Upper lobe of right lung (tissue), 1 donor: ENCODE data around the gene ZBTB46. TPM values are rescaled to one million over a fixed set of nuclear protein-coding genes. Genes with fewer than 3 reads are reported as not detected.
A peak's percentile ranks its signal among the peaks of the same experiment; 100 is the strongest.

ENCODE experiments used
- ATAC-seq: fragments of 200-7000 bp; cut with Tn5 transposase; one replicate; pipeline ENCODE4 v1.9.1; 2020; ENCODE audit warnings: mild to moderate bottlenecking, moderate library complexity
- DNase-seq: peaks from one replicate; pipeline ENCODE4 v3.0.0-alpha.2; 2020
- H3K27ac ChIP-seq: fragments of 200-600 bp; one replicate; pipeline ENCODE4 v1.8.0; 2022
- H3K27me3 ChIP-seq: fragments of 200-600 bp; one replicate; pipeline ENCODE4 v1.8.0; 2022; ENCODE audit warnings: mild to moderate bottlenecking
- H3K36me3 ChIP-seq: fragments of 200-600 bp; one replicate; pipeline ENCODE4 v1.8.0; 2022
- H3K4me1 ChIP-seq: fragments of 200-600 bp; one replicate; pipeline ENCODE4 v1.8.0; 2022
- H3K4me3 ChIP-seq: fragments of 200-600 bp; one replicate; pipeline ENCODE4 v1.8.0; 2022; ENCODE audit warnings: mild to moderate bottlenecking
- H3K9me3 ChIP-seq: fragments of 200-600 bp; one replicate; pipeline ENCODE4 v1.8.0; 2022
- CTCF ChIP-seq: fragments of 200-600 bp; IDR thresholded peaks from one replicate; pipeline ENCODE4 v1.8.0; 2022; ENCODE audit warnings: antibody characterized with exemption
- intact Hi-C: fragments of 100-400 bp; cut with DNase I; formaldehyde crosslinking; loops from one replicate; pipeline ENCODE4 v1.11.0; 2022
- total RNA-seq: library from RNA; stranded (reverse); fragmentation: NEBNext Ultra II Directional; extraction: Animal tissue kit (Norgen Biotek cat#: 25700); gene quantifications from one replicate; pipeline ENCODE4 v1.2.1, GENCODE V29; 2021
- donor health status: DM: no; HTN: yes; CAD: no; lungs with severe emphysema.

Gene ZBTB46
- total RNA-seq, 1 donor from 2014 or later, result 19.7 TPM

GRCh38 chr20:63831646-63831992 lies 555 bp upstream of the ZBTB46 start:
- intact Hi-C loops, result no loop called here
- peaks cover 23% of the 10 kb centered on the region for H3K4me1 ChIP-seq
- ATAC-seq, result peak; percentile 2

GRCh38 chr20:63829945-63830835 lies 874 bp downstream of the ZBTB46 start:
- peaks cover 20% of the 10 kb centered on the region for H3K4me1 ChIP-seq
- peak overlapping the region; percentile 47 for H3K27ac ChIP-seq
- H3K27me3 ChIP-seq, result no peaks in the 10 kb centered on the region
- ATAC-seq, result no peak
- H3K4me3 ChIP-seq, result peak overlapping the region; percentile 54
- H3K36me3 ChIP-seq, result no peaks in the 10 kb centered on the region
- no peak for TF ChIP-seq CTCF
- no peak for DNase-seq
- H3K9me3 ChIP-seq, result no peaks in the 10 kb centered on the region
- intact Hi-C loops, result no loop called here

More at GRCh38 chr20:63831646-63831992, 555 bp upstream of the ZBTB46 start:
- H3K9me3 ChIP-seq, result no peaks in the 10 kb centered on the region
- no peak for TF ChIP-seq CTCF
- peak overlapping the region; percentile 52 for H3K4me3 ChIP-seq
- no peak for DNase-seq
- H3K27ac ChIP-seq, result peak overlapping the region; percentile 55
- H3K36me3 ChIP-seq, result no peaks in the 10 kb centered on the region
- no peaks in the 10 kb centered on the region for H3K27me3 ChIP-seq

GRCh38 chr20:63829603-63829944 lies 1.5 kb downstream of the ZBTB46 start:
- peak overlapping the region; percentile 54 for H3K4me3 ChIP-seq
- no peaks in the 10 kb centered on the region for H3K36me3 ChIP-seq
- H3K4me1 ChIP-seq, result peaks cover 15% of the 10 kb centered on the region
- H3K27ac ChIP-seq, result peak overlapping the region; percentile 47
- DNase-seq (no peak), ATAC-seq (no peak)
- no peaks in the 10 kb centered on the region for H3K9me3 ChIP-seq
- intact Hi-C loops, result no loop called here
- TF ChIP-seq CTCF, result no peak
- H3K27me3 ChIP-seq, result no peaks in the 10 kb centered on the region

GRCh38 chr20:63828951-63829350 lies 2.1 kb downstream of the ZBTB46 start:
- no peaks in the 10 kb centered on the region for H3K9me3 ChIP-seq
- intact Hi-C loops, result no loop called here
- peak overlapping the region; percentile 54 for H3K4me3 ChIP-seq
- TF ChIP-seq CTCF, result no peak
- ATAC-seq, result no peak
- no peak for DNase-seq
- peak overlapping the region; percentile 30 for H3K27ac ChIP-seq
- H3K4me1 ChIP-seq, result peaks cover 9% of the 10 kb centered on the region
- no peaks in the 10 kb centered on the region for H3K27me3 ChIP-seq
- no peaks in the 10 kb centered on the region for H3K36me3 ChIP-seq

- H3K4me3 ChIP-seq, result peak overlapping the region; percentile 54
- TF ChIP-seq CTCF, result no peak
- no peak overlapping the region for H3K27ac ChIP-seq
- DNase-seq (no peak), ATAC-seq (no peak)
- peaks cover 5% of the 10 kb centered on the region for H3K4me1 ChIP-seq
- no peaks in the 10 kb centered on the region for H3K36me3 ChIP-seq
- H3K27me3 ChIP-seq, result no peaks in the 10 kb centered on the region
- intact Hi-C loops, result no loop called here
- H3K9me3 ChIP-seq, result no peaks in the 10 kb centered on the region
These were observed 2.5 kb downstream of the ZBTB46 start for GRCh38 chr20:63828545-63828944.
